Epithelial cell of prostate (primary cell): Measurements from ENCODE around the gene CDC45.

Source experiments
- DNase-seq: peaks from one replicate; pipeline ENCODE4 v3.0.0-alpha.2; 2011; ENCODE audit warnings: low read depth, low spot score
- H3K27ac ChIP-seq: fragments of 450-650 bp; 2 replicates; pipeline ENCODE4 v1.5.1; 2017; ENCODE audit warnings: mild to moderate bottlenecking

Gene CDC45

DNA sequence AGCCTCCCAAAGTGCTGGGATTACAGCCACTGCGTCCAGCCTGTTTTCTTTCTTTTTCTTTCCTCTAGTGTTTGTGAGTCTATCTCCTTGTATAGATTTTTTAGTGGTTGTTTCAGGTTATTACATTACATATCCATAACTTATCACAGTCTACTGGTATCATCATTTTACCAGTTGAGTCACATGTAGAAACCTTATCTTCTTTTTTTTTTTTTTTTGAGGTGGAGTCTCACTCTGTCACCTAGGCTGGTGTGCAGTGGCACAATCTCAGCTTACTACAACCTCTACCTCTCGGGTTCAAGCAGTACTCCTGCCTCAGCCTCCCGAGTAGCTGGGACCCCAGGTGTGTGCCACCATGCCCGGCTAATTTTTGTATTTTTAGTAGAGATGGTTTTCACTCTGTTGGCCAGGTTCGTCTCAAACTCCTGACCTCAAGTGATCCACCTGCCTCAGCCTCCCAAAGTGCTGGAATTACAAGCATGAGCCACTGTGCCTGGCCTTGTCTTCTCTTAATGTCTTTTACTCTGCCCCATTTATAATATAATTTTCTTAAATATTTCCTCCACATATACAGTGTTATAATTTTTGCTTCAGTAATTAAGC is 11.0 kb downstream of the CDC45 start:
- no peak for DNase-seq
- no peak overlapping the region for H3K27ac ChIP-seq

DNA sequence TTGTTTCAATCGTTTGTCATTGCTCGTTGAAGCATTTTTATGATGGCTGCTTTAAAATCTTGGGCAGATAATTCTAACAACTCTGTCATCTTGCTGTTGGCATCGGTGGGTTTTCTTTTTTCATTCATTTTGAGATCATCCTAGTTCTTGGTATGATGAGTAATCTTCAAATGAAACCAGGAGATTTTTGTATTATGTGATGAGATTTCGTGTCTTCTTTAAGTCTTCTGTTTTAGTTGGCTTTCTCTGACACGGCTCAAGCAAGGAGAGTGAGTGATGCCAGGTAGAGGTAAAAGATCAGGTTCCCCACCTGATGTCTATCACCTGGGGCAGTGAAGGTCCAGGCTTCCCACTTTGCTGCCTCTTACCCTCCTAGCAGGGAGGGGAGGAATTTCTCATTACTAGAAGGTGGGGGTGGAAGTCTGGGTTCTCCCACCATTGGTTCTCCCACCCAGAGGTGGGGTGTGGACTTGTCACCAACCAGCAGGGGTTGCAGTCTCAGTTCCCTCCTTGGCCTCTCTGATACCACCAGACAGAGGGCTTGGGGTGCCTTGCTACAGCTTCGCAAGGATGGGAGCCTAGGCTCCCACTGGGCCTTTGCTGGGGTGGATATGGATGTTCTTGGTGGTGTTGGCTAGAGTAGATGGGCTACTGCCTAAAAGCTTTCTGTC is 12.9 kb downstream of the CDC45 start:
- no peak for DNase-seq
- H3K27ac ChIP-seq = no peak overlapping the region

DNA sequence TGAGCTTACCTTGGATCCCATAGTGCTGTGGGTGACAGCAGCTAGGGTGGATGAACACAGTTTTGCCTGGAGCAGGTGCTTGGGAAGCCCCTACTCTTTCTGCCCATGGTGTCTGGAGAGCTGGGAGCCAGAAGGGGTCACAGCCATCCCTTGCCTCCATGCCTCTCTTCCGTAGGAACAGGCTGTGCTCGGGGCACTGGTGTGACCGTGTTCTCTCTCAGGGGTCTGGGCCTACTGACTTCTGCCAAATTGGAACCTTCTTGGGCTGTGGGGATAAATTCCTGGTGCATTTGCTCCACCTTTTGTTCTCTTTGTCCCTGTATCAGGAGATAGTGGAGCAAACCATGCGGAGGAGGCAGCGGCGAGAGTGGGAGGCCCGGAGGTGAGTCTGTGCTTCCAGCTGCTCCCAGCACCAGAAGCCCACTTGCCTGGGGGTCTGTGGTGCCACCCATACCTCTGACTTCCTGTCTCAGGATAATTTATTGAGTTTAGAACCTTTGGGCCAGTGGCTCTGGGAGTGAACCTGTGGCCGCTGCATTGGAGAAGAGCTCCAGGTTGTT is 14.4 kb downstream of the CDC45 start:
- no peak overlapping the region for H3K27ac ChIP-seq
- no peak for DNase-seq

DNA sequence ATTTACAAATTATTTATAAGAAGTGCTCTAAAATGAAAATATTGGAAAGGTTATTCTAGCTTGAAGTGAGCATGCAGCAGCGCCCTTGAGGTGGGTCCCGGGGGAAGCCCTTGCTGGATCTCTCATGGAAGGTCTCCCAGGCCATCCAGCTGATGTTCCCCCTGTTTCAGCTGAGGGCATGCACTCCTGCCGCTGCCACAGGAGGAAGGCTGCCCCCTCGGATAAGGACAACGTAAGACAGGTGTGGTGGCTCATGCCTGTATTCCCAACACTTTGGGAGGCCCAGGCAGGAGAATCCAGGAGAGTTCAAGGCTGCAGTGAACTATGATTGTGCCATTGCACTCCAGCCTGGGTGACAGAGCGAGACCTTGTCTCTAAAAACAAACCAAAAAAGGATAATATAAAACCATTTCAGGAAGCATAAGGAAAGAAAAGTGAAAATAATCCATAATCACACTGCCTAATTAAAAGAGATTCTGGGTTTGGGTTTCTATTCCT is 15.0 kb downstream of the CDC45 start:
- DNase-seq = no peak
- H3K27ac ChIP-seq = no peak overlapping the region

DNA sequence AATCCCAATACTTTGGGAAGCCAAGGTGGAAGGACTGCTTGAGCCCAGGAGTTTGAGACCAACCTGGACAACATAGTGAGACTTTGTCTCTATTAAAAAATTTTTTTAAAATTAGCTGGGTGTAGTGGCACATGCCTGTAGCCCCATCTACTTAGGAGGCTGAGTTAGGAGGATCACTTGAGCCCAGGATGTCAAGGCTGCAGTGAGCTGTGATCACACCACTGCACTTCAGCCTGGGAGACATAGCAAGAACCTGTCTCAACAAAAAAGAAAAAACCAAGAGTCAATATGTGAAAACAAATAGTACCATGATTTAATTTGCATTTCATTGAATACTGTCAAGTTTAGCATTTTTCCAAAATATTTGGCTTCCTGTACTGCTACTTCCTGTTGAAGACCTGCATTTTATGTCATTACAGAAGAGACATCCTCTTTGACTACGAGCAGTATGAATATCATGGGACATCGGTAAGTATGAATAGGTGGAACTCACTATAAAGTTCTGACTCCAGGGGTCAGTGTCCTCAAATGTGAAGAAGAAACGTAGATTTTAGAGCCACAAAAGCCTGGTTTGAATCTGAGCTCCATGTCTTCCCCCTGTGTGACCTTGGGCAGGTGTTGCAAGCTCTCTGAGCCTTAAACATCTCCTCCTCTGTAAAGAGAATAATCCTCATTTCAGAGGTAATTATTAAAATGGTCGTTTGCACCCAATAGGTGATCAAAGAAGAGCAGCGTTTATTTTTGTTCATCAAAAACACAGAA is 16.0 kb downstream of the CDC45 start:
- H3K27ac ChIP-seq = no peak overlapping the region
- no peak for DNase-seq

DNA sequence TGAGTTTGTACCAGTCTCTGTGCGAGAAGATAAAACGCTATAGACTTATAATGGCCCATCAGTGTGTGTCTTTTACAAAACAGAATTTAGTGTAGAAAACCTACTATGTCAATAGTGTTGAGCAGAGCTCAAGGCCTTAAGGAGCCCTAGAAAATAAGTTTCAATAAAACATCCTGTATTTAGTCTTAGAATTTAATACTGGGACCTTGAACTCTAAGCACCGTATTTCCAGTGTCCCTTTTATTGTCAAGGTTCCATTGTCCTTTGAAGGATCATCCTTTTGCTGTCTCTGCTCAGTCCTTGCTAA is 16.6 kb downstream of the CDC45 start:
- no peak for DNase-seq
- H3K27ac ChIP-seq = no peak overlapping the region

DNA sequence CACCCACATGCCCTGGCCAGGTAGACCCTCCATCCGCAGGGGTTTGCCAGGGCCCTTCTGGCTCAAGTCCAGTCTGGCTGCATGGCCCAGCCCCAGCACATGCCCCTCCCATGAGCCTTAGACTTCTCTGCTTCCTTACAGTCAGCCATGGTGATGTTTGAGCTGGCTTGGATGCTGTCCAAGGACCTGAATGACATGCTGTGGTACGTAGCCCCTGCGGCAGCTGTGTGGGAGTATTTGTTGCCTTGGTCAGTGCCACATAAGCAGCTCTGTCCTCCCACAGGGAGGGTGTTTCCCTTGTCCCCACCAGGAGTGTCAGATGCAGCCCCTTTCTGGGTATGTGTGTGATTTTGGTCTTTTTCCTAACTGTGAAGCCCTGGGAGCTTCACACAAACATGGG is 17.5 kb downstream of the CDC45 start:
- no peak overlapping the region for H3K27ac ChIP-seq
- DNase-seq = peak; percentile 59

DNA sequence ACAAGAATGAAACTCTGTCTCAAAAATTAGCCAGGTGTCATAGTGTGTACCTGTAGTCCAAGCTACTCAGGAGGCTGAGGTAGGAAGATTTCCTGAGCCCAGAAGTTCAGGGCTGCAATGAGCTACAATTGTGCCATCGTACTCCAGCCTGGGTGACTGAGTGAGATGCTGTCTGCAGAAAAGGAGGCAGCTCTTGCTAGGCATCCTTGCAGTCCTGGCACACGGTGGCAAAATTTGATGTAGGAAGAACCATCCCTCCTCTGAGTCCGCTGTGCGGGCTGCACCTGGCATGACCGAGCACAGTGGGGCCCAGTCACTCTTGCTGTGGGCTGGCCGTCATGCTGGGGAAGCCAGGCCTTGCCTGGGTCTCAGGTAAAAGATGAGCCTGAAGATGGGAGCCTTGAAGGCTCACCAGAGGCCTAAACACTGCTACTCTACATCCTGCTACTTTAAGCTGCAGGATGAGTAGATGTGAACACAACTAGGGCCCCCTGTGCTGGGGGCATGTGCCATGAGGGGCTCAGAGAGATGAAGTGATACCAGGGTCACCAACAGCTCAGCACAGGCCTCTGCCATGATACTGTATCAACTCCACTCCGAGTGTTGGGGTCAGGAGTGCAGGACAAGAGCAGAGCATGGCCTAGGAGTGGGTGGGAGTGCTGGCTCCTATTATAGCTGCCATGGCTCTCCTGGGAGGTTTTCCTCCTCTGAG is 18.6 kb downstream of the CDC45 start:
- no peak overlapping the region for H3K27ac ChIP-seq

DNA sequence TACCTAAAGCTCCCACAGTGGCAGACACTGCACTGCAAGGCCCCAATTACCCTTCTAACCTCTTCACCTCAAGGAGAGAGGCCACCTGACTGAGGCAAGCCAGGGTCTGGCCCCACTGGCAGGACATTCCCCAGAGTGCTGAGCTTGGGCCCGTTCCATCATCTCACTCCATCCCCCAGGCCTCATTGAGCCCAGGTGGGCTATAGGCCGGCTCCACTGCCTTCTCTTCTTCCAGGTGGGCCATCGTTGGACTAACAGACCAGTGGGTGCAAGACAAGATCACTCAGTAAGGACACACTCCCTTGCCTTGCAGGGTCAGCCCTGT is 19.1 kb downstream of the CDC45 start:
- no peak overlapping the region for H3K27ac ChIP-seq
- no peak for DNase-seq

More for the DNA sequence above, 18.6 kb downstream of the CDC45 start:
- no peak for DNase-seq

DNA sequence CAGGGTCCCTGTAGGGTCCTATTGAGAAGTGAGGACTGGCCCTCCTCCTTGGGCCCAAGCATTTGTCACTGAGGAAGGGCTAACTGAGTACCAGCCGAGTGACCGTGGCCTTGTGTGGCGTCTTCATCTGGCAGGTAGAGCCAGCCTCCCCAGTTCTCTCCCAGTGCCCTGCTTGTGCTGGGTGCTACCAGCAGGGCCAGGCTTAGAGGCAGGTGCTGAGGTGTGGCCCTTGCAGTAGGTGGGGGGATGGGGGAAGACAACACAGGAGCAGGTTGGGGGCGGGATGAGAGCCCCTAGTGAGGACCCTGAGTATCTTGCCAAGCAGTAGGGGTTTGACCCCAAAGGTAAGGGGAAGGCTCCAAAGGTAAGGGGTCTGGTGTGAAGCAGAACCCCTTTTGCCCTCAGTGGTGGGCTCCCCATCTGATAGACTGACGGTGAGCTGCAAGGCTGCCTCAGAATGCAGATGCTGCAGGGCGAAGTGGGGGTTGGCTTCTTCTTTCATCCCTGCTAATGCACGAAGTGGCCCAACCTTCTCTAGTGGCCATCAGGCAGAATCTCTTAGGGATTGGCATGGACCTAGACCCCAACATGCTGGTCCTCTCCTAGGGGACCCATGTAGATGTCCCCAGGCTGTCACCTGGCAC is 19.6 kb downstream of the CDC45 start:
- no peak overlapping the region for H3K27ac ChIP-seq
- DNase-seq = no peak

DNA sequence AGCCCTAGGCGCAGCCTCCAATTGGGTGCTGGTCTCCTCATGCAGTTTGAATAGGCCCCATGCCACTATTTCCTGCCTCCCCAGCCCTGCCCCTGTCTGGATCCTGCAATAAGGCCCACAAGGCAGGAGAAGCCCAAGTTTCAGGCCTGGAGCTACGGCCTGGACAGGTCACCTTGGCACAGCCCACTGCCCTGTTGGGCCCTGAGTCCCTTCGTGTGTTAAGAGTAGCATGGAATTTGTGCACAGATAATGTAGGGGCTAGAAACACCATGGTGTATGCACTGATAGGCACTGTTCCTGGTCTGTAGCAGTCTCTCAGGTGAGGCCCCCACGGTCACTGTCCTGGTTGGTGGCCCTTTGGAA is 20.1 kb downstream of the CDC45 start:
- no peak overlapping the region for H3K27ac ChIP-seq
- no peak for DNase-seq

DNA sequence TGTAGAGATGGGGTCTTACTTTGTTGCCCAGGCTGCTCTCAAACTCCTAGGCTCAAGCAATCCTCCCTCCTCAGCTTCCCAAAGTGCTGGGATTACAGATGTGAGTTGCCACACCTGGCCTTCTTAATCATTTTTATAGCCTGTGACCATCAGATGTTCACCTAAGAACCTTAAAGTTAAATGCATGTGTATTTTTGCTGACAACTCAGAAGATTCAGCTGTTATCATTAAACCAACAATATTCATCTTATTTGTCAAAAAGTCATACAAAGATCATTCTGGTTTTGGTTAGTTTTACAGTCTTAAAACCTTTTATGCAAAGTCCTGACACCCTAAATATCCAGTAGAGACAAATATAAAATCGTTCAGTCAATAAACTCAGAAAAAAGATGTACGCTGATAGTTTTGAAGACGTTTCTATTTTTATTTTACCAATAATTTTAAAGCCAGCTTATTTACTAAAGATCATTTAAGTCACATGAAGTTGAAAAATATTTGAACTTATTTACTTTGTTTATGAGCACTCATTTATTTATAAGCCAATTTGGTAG is 22.3 kb downstream of the CDC45 start:
- DNase-seq = no peak
- no peak overlapping the region for H3K27ac ChIP-seq

DNA sequence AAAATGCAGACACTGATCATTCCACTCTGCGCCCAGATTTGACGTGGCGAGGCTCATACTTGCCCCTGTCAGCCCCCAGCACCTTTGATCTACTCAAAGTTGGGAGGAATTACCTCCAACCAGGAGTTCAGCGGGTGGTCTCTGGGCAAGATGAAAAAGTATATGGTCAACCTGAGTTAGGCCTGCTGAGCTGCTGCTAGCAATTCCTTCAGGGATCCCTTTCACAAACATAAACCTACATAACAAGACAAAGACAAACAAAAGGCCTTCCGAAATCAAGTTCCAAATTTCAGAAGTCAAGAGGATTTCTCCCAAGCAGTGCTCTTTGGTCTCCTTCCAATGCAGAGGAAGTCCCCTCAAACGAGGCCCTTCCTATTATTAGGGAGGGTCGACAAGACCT is 23.6 kb downstream of the CDC45 start:
- no peak for DNase-seq
- no peak overlapping the region for H3K27ac ChIP-seq

DNA sequence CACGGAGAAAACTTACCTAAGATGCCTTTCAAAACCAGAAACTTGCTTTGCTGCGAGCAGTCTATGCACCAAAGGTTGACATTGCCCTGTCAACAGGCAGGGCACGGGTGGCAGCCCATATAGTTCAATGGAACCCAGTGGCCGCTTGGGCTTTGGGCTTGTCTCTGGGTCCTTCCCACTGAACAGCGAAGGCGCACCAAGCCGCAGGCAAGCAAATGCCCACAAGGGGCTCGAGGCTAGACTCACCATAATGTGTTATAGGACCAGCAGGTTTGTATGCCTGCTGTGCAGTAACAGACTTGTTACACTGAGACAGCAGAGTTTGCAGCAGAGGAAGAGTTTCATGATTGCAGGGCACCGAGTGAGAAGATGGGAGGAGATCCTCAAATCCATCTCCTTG is 24.1 kb downstream of the CDC45 start:
- H3K27ac ChIP-seq = no peak overlapping the region
- DNase-seq = no peak

DNA sequence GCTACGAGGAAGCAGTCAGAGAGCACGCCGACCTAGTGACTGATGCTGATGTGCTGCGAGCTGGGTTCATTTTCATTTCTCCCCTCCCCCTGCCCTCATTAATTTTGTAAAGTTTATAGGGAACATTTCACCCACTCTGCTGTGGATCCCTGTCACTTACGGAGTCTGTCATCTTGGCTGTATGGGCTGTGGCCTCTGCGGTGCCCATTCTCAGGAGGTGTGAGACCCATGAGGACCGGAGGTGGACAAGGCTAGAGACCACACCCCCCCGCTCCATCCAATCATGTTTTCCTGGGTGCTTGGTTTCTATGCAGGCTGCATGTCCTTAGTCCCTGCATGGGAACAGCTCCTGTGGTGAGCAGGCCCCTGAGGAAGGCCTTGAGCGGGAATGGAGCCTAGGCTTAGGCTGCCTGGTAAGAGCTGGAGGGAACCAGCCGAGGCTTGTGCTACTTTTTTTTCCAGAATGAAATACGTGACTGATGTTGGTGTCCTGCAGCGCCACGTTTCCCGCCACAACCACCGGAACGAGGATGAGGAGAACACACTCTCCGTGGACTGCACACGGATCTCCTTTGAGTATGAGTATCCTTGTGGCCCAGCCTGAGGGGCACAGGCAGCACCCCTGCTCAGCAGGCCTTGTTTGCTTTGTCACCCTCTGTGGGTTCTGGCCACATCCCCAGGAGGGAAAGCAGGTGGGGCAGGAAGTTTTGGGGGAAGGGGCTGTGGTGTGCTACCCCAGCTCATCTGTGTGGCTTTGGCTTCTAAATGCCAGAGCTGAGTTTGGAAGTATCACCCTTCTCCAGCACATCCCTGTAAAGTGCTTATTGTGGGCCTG is 25.4 kb downstream of the CDC45 start:
- H3K27ac ChIP-seq = no peak overlapping the region
- DNase-seq = no peak

DNA sequence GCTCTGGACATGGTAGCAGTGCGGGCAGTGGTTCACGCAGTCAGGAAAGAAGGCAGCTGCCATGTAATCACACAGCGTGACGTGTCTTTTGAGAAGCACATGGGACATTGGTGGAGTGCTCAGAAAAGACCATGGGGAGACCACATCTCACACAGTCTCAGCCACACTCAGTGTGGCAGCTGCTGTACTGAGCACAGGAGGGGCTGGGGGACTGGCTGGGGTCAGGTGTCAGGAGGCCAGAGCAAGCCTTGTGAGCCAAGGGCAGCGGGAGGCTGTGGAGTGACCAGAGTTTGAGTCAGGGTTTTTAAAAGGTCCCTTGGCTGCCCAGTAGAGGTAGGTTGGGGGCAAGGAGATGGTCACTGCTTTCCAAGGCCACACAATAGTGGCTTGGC is 26.0 kb downstream of the CDC45 start:
- no peak for DNase-seq
- no peak overlapping the region for H3K27ac ChIP-seq

DNA sequence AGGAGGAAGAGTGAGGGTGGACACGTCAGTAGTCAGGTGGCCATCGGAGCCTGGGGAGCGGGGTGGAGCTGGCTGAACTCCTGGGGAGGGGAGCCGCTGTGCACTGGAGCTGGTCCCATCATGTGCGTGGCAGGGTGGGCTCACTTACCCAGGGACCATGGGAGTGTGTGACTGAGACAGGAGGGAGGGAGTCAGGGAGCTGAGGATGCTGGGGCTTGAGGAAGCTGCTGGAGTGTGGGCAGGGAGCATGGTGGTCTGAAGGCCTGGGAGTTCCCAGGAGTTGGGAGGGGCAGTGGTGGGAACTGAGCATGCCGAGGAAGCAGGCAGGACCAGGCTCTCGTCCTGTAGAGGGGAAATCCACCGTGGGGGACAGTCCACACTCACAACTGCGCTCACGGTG is 26.5 kb downstream of the CDC45 start:
- DNase-seq = no peak

DNA sequence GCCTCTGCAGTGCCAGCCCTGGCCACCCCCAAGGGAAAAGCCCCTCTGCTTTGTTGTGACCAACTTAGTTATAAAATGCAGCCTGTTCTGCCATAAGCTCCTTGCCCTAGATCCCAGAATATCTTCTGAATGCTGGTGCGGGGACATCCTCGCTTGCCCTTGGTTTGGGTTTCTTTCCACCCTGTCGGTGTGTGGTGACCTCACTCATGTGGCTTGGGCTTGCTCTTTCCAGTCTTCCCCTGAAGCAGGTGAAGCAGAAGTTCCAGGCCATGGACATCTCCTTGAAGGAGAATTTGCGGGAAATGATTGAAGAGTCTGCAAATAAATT is 27.8 kb downstream of the CDC45 start:
- no peak for DNase-seq
- H3K27ac ChIP-seq = no peak overlapping the region

More for the DNA sequence above, 26.5 kb downstream of the CDC45 start:
- H3K27ac ChIP-seq = no peak overlapping the region

DNA sequence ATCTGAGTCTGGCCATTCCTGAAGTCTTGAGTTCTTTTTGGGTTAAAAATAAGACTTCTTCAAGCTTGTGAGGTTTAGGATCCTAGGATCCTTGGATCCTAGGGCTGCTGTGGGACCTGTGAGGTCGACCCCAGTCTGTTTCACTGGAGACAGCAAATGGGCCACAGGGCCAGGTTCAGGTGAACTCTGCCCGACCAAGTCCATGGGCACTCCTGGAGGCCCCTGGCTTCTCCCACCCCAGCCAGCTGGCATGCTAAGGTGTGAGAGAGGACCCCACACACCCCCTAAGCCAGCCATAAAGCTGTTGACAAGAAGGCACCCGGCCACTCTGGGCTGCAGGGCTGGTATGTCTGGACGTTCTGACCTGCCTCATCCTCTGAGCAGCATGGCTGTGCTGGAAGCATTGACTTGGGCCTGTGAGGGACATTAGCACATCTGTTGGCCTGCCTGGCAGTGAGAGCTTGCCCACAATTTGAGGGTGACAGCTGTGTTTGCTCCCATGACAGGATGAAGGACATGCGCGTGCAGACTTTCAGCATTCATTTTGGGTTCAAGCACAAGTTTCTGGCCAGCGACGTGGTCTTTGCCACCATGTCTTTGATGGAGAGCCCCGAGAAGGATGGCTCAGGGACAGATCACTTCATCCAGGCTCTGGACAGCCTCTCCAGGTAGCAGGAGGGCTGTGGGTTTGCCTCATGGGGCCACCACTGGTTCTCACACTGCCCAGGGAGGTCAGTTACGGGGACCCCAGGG is 28.5 kb downstream of the CDC45 start:
- no peak overlapping the region for H3K27ac ChIP-seq
- no peak for DNase-seq
